Skeletal muscle tissue (tissue), 4 donors: ENCODE data around the gene STRN4. TPM values are rescaled to one million over a fixed set of nuclear protein-coding genes. Genes with fewer than 3 reads are reported as not detected.
A peak's percentile ranks its signal among the peaks of the same experiment; 100 is the strongest.

Experiments
- H3K27ac ChIP-seq: one replicate; pipeline ENCODE4 v1.7.0; 2013; ENCODE audit warnings: mild to moderate bottlenecking, low read depth, low read length, inconsistent platforms
- H3K27me3 ChIP-seq, 3 donors: one replicate each; pipeline ENCODE4 v1.7.0; 2013; ENCODE audit warnings: low read length in 3 of 3; ENCODE audit not compliant: control insufficient read depth in 3 of 3, insufficient read depth in 3 of 3
- H3K36me3 ChIP-seq, 3 donors: one replicate each; pipeline ENCODE4 v1.7.0; 2013; ENCODE audit warnings: low read length in 3 of 3; ENCODE audit not compliant: control insufficient read depth in 3 of 3, insufficient read depth in 3 of 3
- H3K4me1 ChIP-seq, 3 donors: one replicate each; pipeline ENCODE4 v1.7.0; 2013; ENCODE audit warnings: low read length in 3 of 3, mild to moderate bottlenecking in 3 of 3; ENCODE audit not compliant: control insufficient read depth in 3 of 3, insufficient read depth in 3 of 3
- H3K4me3 ChIP-seq, 3 donors: one replicate each; pipeline ENCODE4 v1.7.0; 2013; ENCODE audit warnings: low read length in 3 of 3
- H3K9ac ChIP-seq, 3 donors: one replicate each; pipeline ENCODE4 v1.7.0; 2013; ENCODE audit warnings: low read length in 3 of 3, mild to moderate bottlenecking in 3 of 3, moderate library complexity in 2 of 3, low read depth in 1 of 3
- H3K9me3 ChIP-seq, 3 donors: one replicate each; pipeline ENCODE4 v1.7.0; 2013; ENCODE audit warnings: low read length in 3 of 3; ENCODE audit not compliant: control insufficient read depth in 3 of 3
- total RNA-seq: library from RNA; depleted of rRNA; stranded (reverse); fragments of >200 nt; gene quantifications from one replicate; pipeline ENCODE4 v1.2.3, GENCODE V29; 2014
- donor health status: Osteomylitis.

STRN4 gene
- total RNA-seq, 1 donor from 2014 or later = 28.2 TPM

- peaks cover 84 to 88% (median 87%) of the 10 kb centered on the region in 3 donors for H3K36me3 ChIP-seq
- peaks cover 15 to 34% (median 24%) of the 10 kb centered on the region in 3 donors for H3K4me1 ChIP-seq
- H3K4me3 ChIP-seq = no peak overlapping the region
Measured at GRCh38 chr19:46726971-46727501, 19.2 kb downstream of the STRN4 start.

GRCh38 chr19:46726551-46726950, 19.7 kb downstream of the STRN4 start:
- Histone ChIP-seq H3K4me1 (peaks cover 14 to 32% (median 24%) of the 10 kb centered on the region in 3 donors), H3K4me3 (no peak overlapping the region), H3K36me3 (peaks cover 86 to 88% (median 87%) of the 10 kb centered on the region in 3 donors), H3K27me3 (no peaks in the 10 kb centered on the region), H3K27ac (no peak overlapping the region), H3K9ac (no peak overlapping the region), H3K9me3 (no peaks in the 10 kb centered on the region)

More at GRCh38 chr19:46726971-46727501, 19.2 kb downstream of the STRN4 start:
- Histone ChIP-seq H3K27me3 (no peaks in the 10 kb centered on the region), H3K9ac (no peak overlapping the region), H3K9me3 (no peaks in the 10 kb centered on the region), H3K27ac (no peak overlapping the region)

GRCh38 chr19:46725859-46726393, 20.3 kb downstream of the STRN4 start:
- peaks cover 86 to 88% (median 88%) of the 10 kb centered on the region in 3 donors for H3K36me3 ChIP-seq
- H3K27ac ChIP-seq = no peak overlapping the region
- no peaks in the 10 kb centered on the region for H3K9me3 ChIP-seq
- H3K9ac ChIP-seq = peak overlapping the region in 1 of 3 donors; percentile 25
- H3K27me3 ChIP-seq = no peaks in the 10 kb centered on the region
- H3K4me3 ChIP-seq = no peak overlapping the region
- H3K4me1 ChIP-seq = peaks cover 12 to 26% (median 24%) of the 10 kb centered on the region in 3 donors

GRCh38 chr19:46725036-46725820, 21.0 kb downstream of the STRN4 start:
- H3K27ac ChIP-seq = no peak overlapping the region
- H3K27me3 ChIP-seq = no peaks in the 10 kb centered on the region
- peaks cover 10 to 24% (median 19%) of the 10 kb centered on the region in 3 donors for H3K4me1 ChIP-seq
- peaks cover 86 to 89% (median 88%) of the 10 kb centered on the region in 3 donors for H3K36me3 ChIP-seq
- H3K9me3 ChIP-seq = no peaks in the 10 kb centered on the region
- H3K4me3 ChIP-seq = no peak overlapping the region
- H3K9ac ChIP-seq = peak overlapping the region in 1 of 3 donors; percentile 25

GRCh38 chr19:46724468-46724867, 21.8 kb downstream of the STRN4 start:
- Histone ChIP-seq H3K4me1 (peaks cover 10 to 24% (median 18%) of the 10 kb centered on the region in 3 donors), H3K9me3 (no peaks in the 10 kb centered on the region), H3K4me3 (no peak overlapping the region), H3K9ac (no peak overlapping the region), H3K27me3 (no peaks in the 10 kb centered on the region), H3K27ac (no peak overlapping the region), H3K36me3 (peaks cover 83 to 88% (median 83%) of the 10 kb centered on the region in 3 donors)

DNA sequence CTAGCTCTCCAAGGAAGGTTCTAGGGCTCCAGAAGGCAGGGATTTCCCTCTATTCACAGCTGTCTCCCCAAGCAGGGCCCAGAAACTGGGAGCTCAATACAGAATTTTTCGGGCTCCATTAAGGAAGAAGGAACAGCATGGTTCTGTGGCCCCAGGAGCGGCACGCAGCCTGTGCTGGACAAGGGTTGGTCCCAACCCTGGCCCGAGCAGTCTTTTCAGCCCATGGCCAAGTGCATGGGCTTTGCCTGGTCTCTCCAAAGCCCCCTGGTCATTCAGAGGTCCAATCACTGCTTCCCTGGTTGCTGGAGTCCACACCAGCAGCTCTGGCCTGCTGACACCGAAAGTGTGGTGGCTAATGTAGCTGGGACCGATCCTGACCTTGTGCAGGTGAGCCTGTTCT, 22.8 kb downstream of the STRN4 start:
- H3K4me3 ChIP-seq = no peak overlapping the region
- peaks cover 74 to 80% (median 76%) of the 10 kb centered on the region in 3 donors for H3K36me3 ChIP-seq
- H3K9ac ChIP-seq = no peak overlapping the region
- peaks cover 10 to 19% (median 14%) of the 10 kb centered on the region in 3 donors for H3K4me1 ChIP-seq
- H3K27ac ChIP-seq = no peak overlapping the region
- no peaks in the 10 kb centered on the region for H3K9me3 ChIP-seq
- no peaks in the 10 kb centered on the region for H3K27me3 ChIP-seq

GRCh38 chr19:46723023-46723461, 23.2 kb downstream of the STRN4 start:
- no peaks in the 10 kb centered on the region for H3K9me3 ChIP-seq
- peaks cover 14 to 22% (median 14%) of the 10 kb centered on the region in 3 donors for H3K4me1 ChIP-seq
- no peaks in the 10 kb centered on the region for H3K27me3 ChIP-seq
- H3K27ac ChIP-seq = no peak overlapping the region
- H3K36me3 ChIP-seq = peaks cover 71 to 79% (median 74%) of the 10 kb centered on the region in 3 donors
- H3K9ac ChIP-seq = no peak overlapping the region
- H3K4me3 ChIP-seq = no peak overlapping the region

DNA sequence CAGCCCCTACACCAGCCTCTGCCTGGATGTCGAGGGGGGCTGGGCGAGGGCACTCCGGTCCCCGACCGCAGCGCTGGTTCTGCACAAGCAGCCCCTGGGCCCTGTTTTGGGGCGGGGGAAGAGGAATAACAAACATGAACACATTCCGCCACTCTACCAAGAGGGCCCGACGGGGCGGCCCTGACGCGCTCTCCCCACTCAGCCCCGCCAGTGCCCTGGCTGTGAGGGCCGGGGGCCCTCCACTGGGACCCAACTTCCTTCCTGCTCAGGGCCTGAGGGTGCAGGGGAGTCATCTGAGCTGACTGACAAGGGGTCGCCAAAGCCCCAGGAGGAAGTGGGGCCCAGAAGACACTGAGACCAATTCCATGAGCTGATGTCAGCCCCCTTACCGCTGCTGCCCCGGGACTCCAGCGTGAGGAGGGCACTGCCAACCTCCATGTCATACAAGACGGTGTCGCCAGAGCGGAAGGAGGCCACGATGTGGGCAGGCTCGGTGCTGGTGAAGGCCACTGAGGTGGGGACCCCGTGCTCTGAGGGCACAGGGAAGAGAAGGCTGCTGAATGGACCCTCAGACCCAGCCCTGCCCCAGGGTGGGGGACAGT, 23.7 kb downstream of the STRN4 start:
- Histone ChIP-seq H3K9ac (no peak overlapping the region), H3K9me3 (no peaks in the 10 kb centered on the region), H3K27me3 (no peaks in the 10 kb centered on the region), H3K36me3 (peaks cover 71 to 74% (median 72%) of the 10 kb centered on the region in 3 donors), H3K27ac (no peak overlapping the region), H3K4me3 (no peak overlapping the region), H3K4me1 (peaks cover 16 to 28% (median 20%) of the 10 kb centered on the region in 3 donors)

- no peaks in the 10 kb centered on the region for H3K9me3 ChIP-seq
- peaks cover 12 to 30% (median 21%) of the 10 kb centered on the region in 3 donors for H3K4me1 ChIP-seq
- no peaks in the 10 kb centered on the region for H3K27me3 ChIP-seq
- peaks cover 65 to 70% (median 67%) of the 10 kb centered on the region in 3 donors for H3K36me3 ChIP-seq
- no peak overlapping the region for H3K9ac ChIP-seq
- no peak overlapping the region for H3K27ac ChIP-seq
- H3K4me3 ChIP-seq = no peak overlapping the region
Measured at GRCh38 chr19:46722004-46722380, 24.3 kb downstream of the STRN4 start.
